HG02938 (cell line): ENCODE measurements around the gene SCAMP2.
A peak's percentile ranks its signal among the peaks of the same experiment; 100 is the strongest.

Source experiments
- ATAC-seq: cut with Tn5 transposase; IDR thresholded peaks from one replicate; pipeline ENCODE4 v1.9.1; 2021; ENCODE audit warnings: mild to moderate bottlenecking, moderate library complexity; ENCODE audit not compliant: unreplicated experiment

Gene SCAMP2

GRCh38 chr15:74821790-74822158, 51.4 kb downstream of the SCAMP2 start:
- no peak for ATAC-seq

GRCh38 chr15:74821091-74821789, 51.9 kb downstream of the SCAMP2 start:
- peak; percentile 78 for ATAC-seq

GRCh38 chr15:74820056-74820455, 53.1 kb downstream of the SCAMP2 start:
- no peak for ATAC-seq

- no peak for ATAC-seq
These were observed 55.8 kb downstream of the SCAMP2 start for GRCh38 chr15:74817370-74817737.

GRCh38 chr15:74816624-74817369, 56.4 kb downstream of the SCAMP2 start:
- no peak for ATAC-seq

GRCh38 chr15:74815961-74816360, 57.2 kb downstream of the SCAMP2 start:
- ATAC-seq = no peak

GRCh38 chr15:74815121-74815934, 57.8 kb downstream of the SCAMP2 start:
- no peak for ATAC-seq

DNA sequence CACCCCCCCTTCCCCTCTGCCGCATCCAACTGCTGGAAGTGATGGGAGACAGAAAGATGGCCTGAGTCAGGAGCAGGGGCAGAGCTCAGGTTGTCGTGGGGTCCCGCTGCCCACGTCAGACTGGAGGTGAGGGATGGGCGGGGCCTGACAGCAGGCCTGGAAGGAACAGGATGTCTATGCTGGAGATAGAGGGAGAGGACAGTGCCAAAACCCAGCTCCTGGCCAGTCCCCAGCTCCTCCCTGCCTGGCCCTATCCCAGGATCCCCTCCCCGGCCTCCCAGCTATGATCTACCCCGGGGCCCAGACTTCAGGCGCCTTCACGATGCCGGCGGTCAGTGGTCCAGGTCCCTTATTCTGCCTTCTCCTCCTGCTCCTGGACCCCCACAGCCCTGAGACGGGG, 60.6 kb downstream of the SCAMP2 start, which contains the start of gene LMAN1L:
Gene LMAN1L, plus strand, starts transcription at position 303 of the 400 bp plus-strand sequence. Its CDS starts 20 bp downstream, at position 323.
- ATAC-seq = no peak

- no peak for ATAC-seq
These were observed 63.2 kb downstream of the SCAMP2 start for GRCh38 chr15:74809956-74810355.

DNA sequence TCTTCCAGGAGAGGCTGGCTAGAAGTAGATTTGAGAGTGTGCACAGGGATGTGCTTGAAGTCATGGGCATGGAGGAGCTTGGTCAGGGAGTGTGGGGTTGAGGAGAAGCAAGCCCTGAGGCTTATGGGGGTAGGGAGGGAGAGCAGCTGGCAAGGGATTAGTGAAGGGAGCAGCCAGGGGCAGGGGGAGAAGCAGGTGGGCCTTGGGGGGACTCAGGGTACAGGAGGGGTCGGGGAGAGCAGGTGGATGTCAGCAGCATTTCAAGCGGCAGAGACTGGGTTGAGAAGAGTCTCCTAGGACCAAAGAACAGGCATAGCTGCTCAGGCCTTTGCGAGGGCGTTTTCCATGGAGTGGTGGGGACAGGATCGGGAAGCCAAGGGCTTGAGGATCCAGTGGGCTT, 63.9 kb downstream of the SCAMP2 start:
- no peak for ATAC-seq

DNA sequence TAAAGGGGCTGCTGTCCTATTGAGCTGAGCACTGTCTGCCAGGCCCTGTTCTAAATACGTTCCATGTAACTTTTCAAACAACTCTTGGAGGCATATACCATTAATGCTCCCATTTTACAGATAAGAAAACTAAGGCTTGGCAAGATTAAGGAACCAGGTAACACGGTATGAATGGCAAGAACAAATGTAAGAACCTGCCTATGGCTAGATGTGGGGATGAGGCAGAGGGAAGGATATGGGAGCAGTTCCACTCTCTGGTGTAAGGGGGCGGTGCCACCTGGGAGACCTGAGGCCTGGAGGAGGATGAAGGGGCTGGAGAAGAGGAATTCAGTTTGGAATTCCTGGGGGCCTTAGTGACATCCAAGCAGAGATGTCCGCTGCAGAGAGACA, 64.3 kb downstream of the SCAMP2 start:
- ATAC-seq = no peak

DNA sequence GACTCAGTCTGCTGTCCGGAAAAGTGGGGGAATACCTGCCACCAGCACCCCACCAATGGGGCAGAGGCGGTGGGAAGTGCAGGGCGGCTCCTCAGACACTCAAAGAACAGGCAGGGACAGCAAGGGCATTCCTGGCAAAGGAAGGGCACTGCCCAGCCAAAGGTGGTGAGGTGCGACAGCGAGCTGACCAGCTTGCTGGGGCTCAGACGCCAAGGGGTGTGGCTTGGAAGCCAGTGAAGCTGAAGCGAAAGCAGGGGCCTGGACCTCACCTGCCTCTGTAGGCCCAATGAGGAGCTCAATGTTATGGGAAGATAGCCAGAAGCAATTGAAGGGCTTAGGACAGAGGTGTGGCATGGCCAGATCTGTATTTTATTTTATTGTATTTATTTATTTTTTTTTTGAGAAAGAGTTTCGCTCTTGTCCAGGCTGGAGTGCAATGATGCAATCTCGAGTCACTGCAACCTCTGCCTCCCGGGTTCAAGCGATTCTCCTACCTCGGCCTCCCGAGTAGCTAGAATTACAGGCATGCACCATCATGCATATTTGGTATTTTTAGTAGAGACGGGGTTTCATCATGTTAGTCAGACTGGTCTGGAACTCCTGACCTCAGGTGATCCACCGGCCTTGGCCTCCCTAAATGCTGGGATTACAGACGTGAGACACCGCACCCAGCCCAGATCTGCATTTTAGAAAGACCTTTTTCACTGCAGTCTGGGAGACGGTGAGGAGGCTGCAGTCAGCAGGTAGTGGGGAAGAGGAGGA, 64.9 kb downstream of the SCAMP2 start:
- ATAC-seq = no peak

GRCh38 chr15:74807282-74807681, 65.9 kb downstream of the SCAMP2 start:
- no peak for ATAC-seq

DNA sequence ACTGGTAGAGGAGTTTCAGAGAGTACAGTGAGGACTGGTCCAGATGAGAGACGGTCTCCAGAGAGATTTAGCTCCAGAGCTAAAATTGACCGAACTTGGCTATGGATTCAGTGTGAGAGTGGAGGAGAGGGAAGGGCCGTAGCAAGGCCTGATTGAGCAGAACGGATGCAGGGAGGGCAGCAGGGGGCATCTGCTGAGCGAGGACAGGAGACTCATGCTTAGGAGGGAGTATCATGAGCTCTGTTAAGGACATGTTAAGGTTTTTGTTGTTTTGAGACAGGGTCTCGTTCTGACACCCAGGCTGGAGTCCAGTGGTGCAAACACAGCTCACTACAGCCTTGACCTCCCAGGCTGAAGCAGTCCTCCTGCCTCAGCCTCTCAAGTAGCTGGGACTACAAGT, 68.2 kb downstream of the SCAMP2 start:
- ATAC-seq = no peak

DNA sequence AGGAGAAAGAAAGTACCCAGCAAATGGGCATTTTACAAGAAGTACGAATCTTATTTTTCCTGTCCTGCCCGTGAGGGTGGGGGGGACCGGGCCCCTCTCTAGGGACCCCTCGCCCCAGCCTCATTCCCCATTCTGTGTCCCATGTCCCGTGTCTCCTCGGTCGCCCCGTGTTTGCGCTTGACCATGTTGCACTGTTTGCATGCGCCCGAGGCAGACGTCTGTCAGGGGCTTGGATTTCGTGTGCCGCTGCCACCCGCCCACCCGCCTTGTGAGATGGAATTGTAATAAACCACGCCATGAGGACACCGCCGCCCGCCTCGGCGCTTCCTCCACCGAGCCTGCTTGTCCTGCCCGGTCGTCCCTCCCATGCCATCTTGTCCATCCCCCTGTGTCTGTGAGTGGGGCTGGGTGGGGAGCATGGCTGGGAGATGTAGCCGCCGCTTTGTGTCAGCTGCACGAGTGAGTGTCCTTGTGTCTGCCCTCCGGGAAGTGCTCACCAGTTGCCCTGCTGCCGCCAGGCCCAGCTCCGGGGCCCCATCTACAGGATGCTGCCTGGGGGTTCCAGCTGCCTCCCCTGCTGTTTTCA, 70.2 kb downstream of the SCAMP2 start:
- no peak for ATAC-seq

DNA sequence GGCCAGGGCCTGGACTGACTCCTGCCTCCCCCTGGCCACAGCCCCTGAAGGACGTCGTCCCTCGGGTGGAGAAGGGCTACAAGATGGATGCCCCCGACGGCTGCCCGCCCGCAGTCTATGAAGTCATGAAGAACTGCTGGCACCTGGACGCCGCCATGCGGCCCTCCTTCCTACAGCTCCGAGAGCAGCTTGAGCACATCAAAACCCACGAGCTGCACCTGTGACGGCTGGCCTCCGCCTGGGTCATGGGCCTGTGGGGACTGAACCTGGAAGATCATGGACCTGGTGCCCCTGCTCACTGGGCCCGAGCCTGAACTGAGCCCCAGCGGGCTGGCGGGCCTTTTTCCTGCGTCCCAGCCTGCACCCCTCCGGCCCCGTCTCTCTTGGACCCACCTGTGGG, 70.9 kb downstream of the SCAMP2 start:
- ATAC-seq = no peak

- ATAC-seq = no peak
These were observed 71.7 kb downstream of the SCAMP2 start for GRCh38 chr15:74801311-74801997.

GRCh38 chr15:74800559-74801094, 72.5 kb downstream of the SCAMP2 start:
- no peak for ATAC-seq

- ATAC-seq = peak; percentile 50
These were observed 73.2 kb downstream of the SCAMP2 start for GRCh38 chr15:74799856-74800558.
